ENCODE measurements around the gene TMED5.

TMED5 gene

GRCh38 chr1:93219443-93219842 lies 39.2 kb upstream of the TMED5 start:
- no peak overlapping the region for H3K27ac ChIP-seq (ENCODE audit: extremely low read depth, low read depth, low read length)
- no peaks in the 10 kb centered on the region for H3K4me1 ChIP-seq (ENCODE audit: control insufficient read depth, insufficient read depth, low read length)
- POLR2A ChIA-PET, result no interaction called here
- H3K4me3 ChIP-seq (ENCODE audit: low read depth, low read length), result no peak overlapping the region
- no peak for TF ChIP-seq ZNF416 (tag by site-specific recombination; IDR thresholded peaks at IDR 0.05)
- no peak for TF ChIP-seq KLF9 (tag by site-specific recombination; IDR thresholded peaks at IDR 0.05; ENCODE audit: low read depth)
- TF ChIP-seq HOXC10 (CRISPR knock-in tag; IDR thresholded peaks at IDR 0.05), result no peak
- TF ChIP-seq ZNF16 (tag by site-specific recombination; IDR thresholded peaks at IDR 0.05; ENCODE audit: low read depth), result no peak
- no peak for TF ChIP-seq PRDM10 (tag by site-specific recombination; IDR thresholded peaks at IDR 0.05)
- TF ChIP-seq ZNF560 (tag by site-specific recombination; IDR thresholded peaks at IDR 0.05; ENCODE audit: borderline replicate concordance), result no peak
- TF ChIP-seq ZFHX2 (tag by site-specific recombination; conservative IDR thresholded peaks at IDR 0.05), result no peak
- no peak for TF ChIP-seq ZNF335 (tag by site-specific recombination; conservative IDR thresholded peaks at IDR 0.05)
- TF ChIP-seq ZNF280C (tag by site-specific recombination; IDR thresholded peaks at IDR 0.05), result no peak
- TF ChIP-seq ZNF704 (tag by site-specific recombination; IDR thresholded peaks at IDR 0.05), result no peak
- TF ChIP-seq ZNF394 (tag by site-specific recombination; IDR thresholded peaks at IDR 0.05; ENCODE audit: borderline replicate concordance), result no peak
- TF ChIP-seq ZBTB10 (tag by site-specific recombination; IDR thresholded peaks at IDR 0.05), result no peak
- no peak for TF ChIP-seq BCL6B (tag by site-specific recombination; IDR thresholded peaks at IDR 0.05)
- no peak for TF ChIP-seq ZXDB (tag by site-specific recombination; IDR thresholded peaks at IDR 0.05)
- no peak for TF ChIP-seq ZNF362 (tag by site-specific recombination; IDR thresholded peaks at IDR 0.05)
- peaks cover 39 to 65% of the 10 kb centered on the region in 2 experiments for H3K36me3 ChIP-seq (ENCODE audit: control insufficient read depth in 2 of 2, insufficient read depth in 1 of 2, low read length in 2 of 2)
- CTCF ChIA-PET, result no interaction called here
- H3K9me3 ChIP-seq (ENCODE audit: control insufficient read depth, insufficient read depth, low read depth, low read length), result no peaks in the 10 kb centered on the region
